HG03025 (cell line): ENCODE data around the gene TMEM140.
A peak's percentile ranks its signal among the peaks of the same experiment; 100 is the strongest.

Experiments used
- ATAC-seq: cut with Tn5 transposase; IDR thresholded peaks from one replicate; pipeline ENCODE4 v1.9.1; 2021; ENCODE audit warnings: mild to moderate bottlenecking, moderate library complexity; ENCODE audit not compliant: unreplicated experiment, low FRiP score

TMEM140 gene

GRCh38 chr7:135158141-135158655 is 10.3 kb downstream of the TMEM140 start:
- ATAC-seq: no peak

DNA sequence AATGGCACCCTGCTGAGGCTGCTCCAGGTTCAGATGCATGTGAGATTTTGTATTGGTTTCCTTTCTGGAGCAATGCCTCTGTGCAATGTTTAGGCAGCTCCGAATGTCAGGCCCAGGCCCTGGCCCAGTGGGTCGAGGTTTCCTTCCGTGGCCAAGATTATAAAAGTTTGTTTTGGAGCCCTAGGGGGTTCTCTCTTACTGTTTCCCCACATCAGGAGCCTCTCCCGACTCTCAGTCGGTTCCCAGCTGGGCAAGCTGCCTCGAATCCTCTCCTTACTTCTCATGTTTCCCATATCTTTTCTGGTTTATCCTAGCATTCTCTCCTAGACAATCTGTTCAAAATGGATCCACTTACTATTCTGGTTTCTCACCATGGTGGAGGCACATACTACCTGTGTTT is 11.0 kb downstream of the TMEM140 start:
- no peak for ATAC-seq

DNA sequence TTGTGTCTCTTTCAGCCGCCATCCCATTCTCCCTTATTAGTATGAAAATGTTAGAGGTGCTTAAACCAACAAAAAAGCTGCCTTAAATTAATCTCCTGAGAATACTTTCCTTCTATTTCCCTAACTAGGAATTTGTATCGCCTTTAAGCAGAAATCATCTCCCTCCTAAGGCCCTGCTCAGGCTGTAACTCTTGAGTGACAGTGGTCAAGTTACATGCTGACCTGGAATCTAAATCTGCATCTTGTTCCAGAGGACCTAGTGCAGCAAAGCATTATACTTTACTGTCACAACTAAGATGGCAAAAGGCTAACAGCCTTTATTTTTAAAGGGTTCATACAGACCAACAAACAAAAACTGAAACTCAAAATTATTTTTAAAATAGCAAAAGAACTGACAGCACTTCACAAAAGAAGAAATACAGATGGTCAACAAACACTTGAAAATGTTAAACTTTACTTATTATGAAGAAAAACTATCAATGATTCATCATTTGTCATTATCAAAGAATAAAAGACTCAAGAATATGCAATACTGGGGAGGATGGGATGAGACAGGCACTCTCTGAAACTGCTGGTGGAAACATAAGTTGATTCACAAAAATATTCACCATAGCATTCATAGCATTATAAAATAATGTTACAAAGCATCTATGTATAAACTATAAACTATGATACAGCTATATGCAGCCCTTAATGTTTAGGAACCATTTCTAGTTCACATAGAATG is 11.7 kb downstream of the TMEM140 start:
- ATAC-seq: no peak

DNA sequence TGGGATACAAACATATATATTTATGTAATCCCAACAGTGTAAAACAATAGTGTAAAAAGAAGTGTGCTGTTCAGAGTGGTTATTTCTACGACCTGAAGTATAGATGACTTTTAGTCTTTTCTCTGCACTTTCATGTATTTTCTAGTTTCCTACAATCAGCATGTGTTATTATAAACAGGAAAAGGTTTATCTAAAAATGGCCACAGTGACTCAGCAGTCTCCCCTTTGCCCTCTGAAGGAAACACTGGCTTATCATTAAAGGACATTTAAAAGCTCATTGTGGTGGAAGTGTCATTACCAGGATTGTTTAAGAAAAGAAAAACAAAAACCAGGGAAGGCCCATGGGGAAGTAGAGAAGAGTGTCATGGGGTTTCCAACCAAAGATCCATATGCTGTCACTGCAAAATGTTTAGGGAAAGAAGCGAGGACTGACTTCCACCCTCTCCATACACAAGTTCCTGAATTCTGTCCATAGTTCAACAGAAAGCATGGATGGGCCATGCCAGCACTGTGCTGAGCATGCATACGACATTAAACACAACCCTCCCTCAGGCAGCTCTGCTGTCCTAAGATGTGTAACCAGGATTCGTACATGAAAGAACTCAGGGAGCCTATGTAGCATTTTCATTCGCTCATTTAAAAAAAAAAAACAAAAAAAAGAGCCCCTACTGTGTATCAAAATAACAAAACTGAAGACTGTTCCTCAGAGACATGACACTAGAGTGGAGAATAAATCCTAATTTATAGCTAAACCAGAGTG is 12.4 kb downstream of the TMEM140 start:
- ATAC-seq: no peak

DNA sequence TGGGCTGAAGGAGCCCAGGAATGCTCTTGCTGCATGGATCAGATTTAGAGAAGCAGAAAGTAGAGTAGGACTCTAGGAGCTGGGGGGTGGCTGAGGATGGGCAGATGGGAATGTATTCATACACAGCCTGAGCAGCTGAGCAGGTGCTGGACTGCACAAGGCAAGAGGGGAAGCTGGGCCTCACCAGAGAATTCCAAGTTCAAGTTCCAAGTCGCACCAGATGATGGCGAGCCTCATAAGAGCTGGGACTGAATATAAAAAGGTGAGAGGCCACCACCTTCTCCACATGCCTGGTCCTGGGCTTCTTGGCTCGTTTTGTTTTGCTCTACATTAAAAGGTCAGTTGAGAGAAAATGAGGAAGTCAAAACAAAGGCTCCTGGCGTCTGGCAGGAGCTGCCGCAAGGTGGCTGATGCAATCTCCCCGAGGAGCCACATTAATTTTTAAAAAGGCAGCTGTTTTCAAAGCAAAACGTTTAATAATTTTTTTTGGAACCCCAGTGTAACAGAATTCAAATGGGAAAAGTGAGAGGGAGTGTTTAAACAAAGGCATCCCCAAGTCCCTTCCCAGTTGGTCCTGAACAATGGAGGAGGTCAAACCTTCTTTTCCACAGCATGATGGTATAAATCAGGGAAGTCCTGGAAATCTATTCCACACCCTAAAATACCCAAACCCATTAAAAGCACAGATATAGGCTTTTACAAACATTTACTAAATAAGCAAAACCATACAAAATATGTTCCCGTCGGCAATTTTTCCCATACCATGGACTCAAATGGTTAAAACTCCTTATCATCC is 13.2 kb downstream of the TMEM140 start:
- no peak for ATAC-seq

GRCh38 chr7:135161669-135162068 is 13.8 kb downstream of the TMEM140 start:
- ATAC-seq: no peak

GRCh38 chr7:135162382-135163001 is 14.6 kb downstream of the TMEM140 start:
- ATAC-seq: no peak

- ATAC-seq: no peak
These were observed 16.6 kb downstream of the TMEM140 start for GRCh38 chr7:135164357-135165061.

DNA sequence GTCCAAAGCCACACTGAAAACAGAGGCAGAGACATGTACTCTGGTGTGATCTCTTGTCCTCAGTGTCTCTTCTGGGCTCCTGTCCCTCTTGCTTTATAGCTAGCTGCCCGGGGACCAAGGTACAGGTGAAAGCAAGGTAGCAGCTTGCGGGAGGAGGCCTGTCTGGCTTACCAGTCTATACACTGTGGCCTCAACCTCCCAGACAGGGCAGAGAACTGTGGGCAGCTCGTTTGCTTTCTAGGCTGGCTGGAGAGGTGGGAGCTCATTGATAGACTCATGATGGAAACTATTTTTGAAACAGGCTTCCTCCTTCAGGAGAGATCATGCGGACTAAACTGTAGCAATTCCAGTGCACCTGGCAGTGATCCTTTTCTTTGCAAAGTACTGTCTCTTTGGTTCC is 18.0 kb downstream of the TMEM140 start:
- no peak for ATAC-seq

GRCh38 chr7:135166338-135166990 is 18.6 kb downstream of the TMEM140 start:
- no peak for ATAC-seq

DNA sequence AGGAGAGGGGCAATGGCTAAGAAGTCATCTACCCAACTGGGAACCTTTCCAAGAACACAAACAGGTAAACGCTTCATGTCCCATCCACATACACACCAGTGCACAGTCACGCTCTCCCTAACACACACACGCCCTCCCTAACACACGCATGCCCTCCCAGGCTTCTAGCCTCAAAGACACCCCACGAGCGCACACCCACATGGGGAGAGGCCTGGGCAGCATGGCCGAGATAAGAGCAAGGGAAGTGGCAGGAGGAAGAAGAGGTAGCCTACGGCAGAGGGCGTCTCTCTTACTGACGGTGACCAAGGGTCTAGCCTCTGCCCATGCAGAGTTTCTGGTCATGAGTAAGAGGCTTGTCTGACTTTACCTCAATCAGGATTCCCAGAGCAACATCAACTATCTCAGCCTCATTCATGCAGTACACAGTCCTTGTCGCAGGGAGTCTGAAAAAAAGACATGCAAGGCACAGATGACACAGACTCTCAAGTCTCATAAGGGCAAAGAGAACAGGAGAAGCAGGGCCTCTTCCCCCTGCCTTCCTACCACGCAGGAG is 19.6 kb downstream of the TMEM140 start:
- no peak for ATAC-seq

DNA sequence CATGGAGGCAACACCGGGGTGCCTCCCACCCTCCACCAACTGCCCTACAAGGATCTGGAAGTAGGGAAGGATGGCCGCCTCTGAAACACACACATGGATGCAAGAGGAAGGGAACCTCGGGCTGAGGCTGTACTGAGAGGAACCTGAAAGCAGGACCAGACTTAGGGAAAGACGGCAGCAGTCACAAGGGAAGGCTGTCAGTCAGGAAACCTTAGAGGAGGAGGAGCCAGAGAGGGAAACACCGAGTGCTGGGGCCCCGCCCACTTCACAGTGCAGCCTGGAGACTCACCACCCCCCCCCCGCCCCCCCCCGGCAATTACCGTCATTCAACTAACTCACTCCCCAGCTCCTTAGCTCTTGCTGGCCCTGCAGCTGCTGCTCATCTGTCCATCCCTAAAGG is 20.1 kb downstream of the TMEM140 start:
- ATAC-seq: no peak

DNA sequence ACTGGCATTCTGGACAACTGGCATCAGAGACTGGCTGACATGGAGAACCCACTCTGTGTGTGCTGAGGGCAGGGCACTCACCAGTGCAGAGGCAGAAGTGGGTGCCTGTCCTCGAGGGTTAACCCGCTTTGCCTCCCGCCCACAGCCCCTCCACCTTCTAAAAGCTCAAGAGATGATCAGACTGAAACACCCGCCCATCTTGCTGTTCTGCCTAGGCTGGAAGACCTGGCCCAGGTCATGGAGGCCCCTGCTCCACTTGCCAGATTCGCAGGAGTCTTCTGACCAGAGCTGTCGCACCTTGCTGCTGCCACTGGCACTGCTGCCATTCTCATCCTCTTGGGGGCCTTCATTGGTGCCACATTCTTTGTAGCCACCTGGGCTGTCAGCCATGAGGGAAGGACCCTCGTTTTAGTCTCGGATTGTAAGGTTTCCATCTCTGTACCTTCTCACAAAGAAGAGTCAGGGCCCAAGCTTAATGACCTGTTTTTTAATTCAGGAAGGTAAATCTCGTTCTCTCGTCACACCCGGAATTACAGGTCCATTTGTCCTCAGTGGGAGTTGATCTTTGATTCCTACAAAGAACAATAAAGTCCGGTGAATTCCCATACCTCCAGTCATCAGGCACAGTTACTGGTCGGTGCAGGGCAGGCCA is 20.7 kb downstream of the TMEM140 start:
- no peak for ATAC-seq

GRCh38 chr7:135169141-135169963 is 21.5 kb downstream of the TMEM140 start:
- peak; percentile 36 for ATAC-seq

- ATAC-seq: peak; percentile 20
These were observed 22.0 kb downstream of the TMEM140 start for GRCh38 chr7:135169964-135170273.

DNA sequence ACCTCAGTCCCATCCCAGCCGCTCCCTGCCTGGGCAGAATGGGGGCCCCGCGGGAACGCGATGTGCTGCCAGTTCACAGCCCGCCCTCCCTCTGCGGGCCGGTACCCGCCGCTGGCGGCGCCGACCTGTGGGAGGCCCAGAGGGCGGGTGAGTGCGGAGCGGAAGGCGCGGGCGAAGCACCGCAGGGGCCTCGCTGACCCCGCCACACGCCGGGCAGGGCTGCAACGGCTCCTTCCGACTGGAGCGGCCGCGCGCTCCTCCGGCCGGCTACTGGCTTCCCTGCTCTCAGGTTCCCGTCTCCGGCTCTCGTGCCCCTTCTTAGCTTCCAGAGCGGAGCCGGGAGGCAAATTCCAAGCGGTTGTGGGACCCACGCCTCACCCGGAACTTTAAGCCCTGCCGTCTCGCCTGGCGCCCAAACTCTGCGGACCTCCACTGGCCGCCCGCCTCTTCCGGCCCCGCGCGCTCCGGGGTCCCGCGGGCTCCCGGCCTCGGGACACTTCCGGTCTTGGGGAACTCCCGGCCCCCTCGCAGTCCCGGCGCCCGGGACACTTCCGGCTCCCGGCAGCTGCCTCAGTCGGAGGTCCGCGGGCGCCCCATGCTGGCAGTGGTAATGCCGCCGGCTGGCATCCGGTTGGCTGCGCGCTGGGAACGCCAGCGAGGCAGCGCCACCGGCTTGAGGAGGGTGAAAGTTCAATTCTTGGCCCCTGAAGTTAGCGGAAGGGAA is 22.6 kb downstream of the TMEM140 start, which contains the start of gene CYREN:
Gene CYREN (minus strand): TSS at position 434 of the 724 bp plus-strand sequence. CDS start 1,785 bp downstream, outside the sequence.
- ATAC-seq: peak; percentile 67

GRCh38 chr7:135170998-135171481 is 23.2 kb downstream of the TMEM140 start:
- peak; percentile 31 for ATAC-seq
